BE2C (cell line): ENCODE data around the gene CCDC92.

ENCODE experiments used
- DNase-seq: peaks from one replicate; pipeline ENCODE4 v3.0.0-alpha.2; 2020
- H3K27me3 ChIP-seq: fragments of 250-450 bp; sonication (Bioruptor Pico); 2 replicates; pipeline ENCODE4 v1.5.1; 2020; ENCODE audit warnings: mild to moderate bottlenecking
- H3K36me3 ChIP-seq: fragments of 250-450 bp; sonication (Bioruptor Pico); 2 replicates; pipeline ENCODE4 v1.5.1; 2020; ENCODE audit warnings: mild to moderate bottlenecking
- H3K4me1 ChIP-seq: fragments of 250-450 bp; sonication (Bioruptor Pico); 2 replicates; pipeline ENCODE4 v1.5.1; 2020
- H3K4me3 ChIP-seq: 2 replicates; pipeline ENCODE4 v1.5.1; 2011; ENCODE audit warnings: low read depth, low read length
- H3K9me3 ChIP-seq: fragments of 250-450 bp; sonication (Bioruptor Pico); 2 replicates; pipeline ENCODE4 v1.5.1; 2020
- TF ChIP-seq, protein P1 (sequence below): IDR thresholded peaks from 2 replicates; pipeline ENCODE4 v1.5.1; 2012; ENCODE audit warnings: mild to moderate bottlenecking, low read depth, low read length

Gene CCDC92

GRCh38 chr12:123958876-123959275 lies 13.8 kb downstream of the CCDC92 start:
- no peaks in the 10 kb centered on the region for H3K36me3 ChIP-seq
- TF ChIP-seq, protein P1, sequence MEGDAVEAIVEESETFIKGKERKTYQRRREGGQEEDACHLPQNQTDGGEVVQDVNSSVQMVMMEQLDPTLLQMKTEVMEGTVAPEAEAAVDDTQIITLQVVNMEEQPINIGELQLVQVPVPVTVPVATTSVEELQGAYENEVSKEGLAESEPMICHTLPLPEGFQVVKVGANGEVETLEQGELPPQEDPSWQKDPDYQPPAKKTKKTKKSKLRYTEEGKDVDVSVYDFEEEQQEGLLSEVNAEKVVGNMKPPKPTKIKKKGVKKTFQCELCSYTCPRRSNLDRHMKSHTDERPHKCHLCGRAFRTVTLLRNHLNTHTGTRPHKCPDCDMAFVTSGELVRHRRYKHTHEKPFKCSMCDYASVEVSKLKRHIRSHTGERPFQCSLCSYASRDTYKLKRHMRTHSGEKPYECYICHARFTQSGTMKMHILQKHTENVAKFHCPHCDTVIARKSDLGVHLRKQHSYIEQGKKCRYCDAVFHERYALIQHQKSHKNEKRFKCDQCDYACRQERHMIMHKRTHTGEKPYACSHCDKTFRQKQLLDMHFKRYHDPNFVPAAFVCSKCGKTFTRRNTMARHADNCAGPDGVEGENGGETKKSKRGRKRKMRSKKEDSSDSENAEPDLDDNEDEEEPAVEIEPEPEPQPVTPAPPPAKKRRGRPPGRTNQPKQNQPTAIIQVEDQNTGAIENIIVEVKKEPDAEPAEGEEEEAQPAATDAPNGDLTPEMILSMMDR: no peak
- DNase-seq: no peak
- H3K27me3 ChIP-seq: no peaks in the 10 kb centered on the region
- H3K4me1 ChIP-seq: peaks cover 5% of the 10 kb centered on the region
- H3K9me3 ChIP-seq: no peaks in the 10 kb centered on the region
- no peak overlapping the region for H3K4me3 ChIP-seq

- TF ChIP-seq, protein P1: no peak
- no peak overlapping the region for H3K4me3 ChIP-seq
- H3K9me3 ChIP-seq: no peaks in the 10 kb centered on the region
- H3K4me1 ChIP-seq: peaks cover 5% of the 10 kb centered on the region
- H3K36me3 ChIP-seq: no peaks in the 10 kb centered on the region
- H3K27me3 ChIP-seq: no peaks in the 10 kb centered on the region
- DNase-seq: no peak
These were observed 14.2 kb downstream of the CCDC92 start for GRCh38 chr12:123958462-123958861.

DNA sequence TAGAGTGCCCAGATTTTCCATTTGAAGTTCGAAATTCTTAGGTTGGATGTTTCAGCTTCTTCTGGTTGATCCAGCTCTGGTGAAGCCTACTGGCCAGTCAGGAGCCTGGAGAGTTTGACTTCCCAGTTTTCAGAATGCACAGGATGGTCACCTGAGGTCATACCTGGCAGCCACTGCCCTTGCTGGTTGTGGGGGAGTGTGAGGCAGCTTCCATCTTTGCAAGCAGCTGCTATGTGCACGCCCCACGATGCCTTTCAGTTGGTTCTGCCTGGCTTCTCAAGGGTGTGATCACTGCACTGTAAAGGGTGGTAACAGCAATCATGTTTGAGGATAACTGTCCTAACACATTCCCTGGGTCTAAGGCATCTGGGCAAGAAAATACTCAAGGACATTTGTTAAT lies 15.4 kb downstream of the CCDC92 start:
- no peak for DNase-seq
- TF ChIP-seq, protein P1: no peak
- Histone ChIP-seq H3K9me3 (no peaks in the 10 kb centered on the region), H3K4me3 (no peak overlapping the region), H3K36me3 (no peaks in the 10 kb centered on the region), H3K4me1 (no peaks in the 10 kb centered on the region), H3K27me3 (no peaks in the 10 kb centered on the region)

GRCh38 chr12:123956249-123956648 lies 16.4 kb downstream of the CCDC92 start:
- Histone ChIP-seq H3K9me3 (no peaks in the 10 kb centered on the region), H3K36me3 (no peaks in the 10 kb centered on the region), H3K4me1 (no peaks in the 10 kb centered on the region), H3K4me3 (no peak overlapping the region), H3K27me3 (no peaks in the 10 kb centered on the region)
- DNase-seq: no peak
- TF ChIP-seq, protein P1: no peak

- no peak overlapping the region for H3K4me3 ChIP-seq
- no peaks in the 10 kb centered on the region for H3K4me1 ChIP-seq
- no peaks in the 10 kb centered on the region for H3K27me3 ChIP-seq
- no peak for DNase-seq
- no peaks in the 10 kb centered on the region for H3K36me3 ChIP-seq
- no peaks in the 10 kb centered on the region for H3K9me3 ChIP-seq
- TF ChIP-seq, protein P1: no peak
These were observed 17.8 kb downstream of the CCDC92 start for GRCh38 chr12:123954647-123955350.

- H3K4me3 ChIP-seq: no peak overlapping the region
- no peak for DNase-seq
- H3K9me3 ChIP-seq: no peaks in the 10 kb centered on the region
- no peaks in the 10 kb centered on the region for H3K36me3 ChIP-seq
- no peaks in the 10 kb centered on the region for H3K27me3 ChIP-seq
- no peaks in the 10 kb centered on the region for H3K4me1 ChIP-seq
- TF ChIP-seq, protein P1: no peak
These were observed 20.6 kb downstream of the CCDC92 start for GRCh38 chr12:123952037-123952436.
